Activated naive CD4-positive, alpha-beta T cell treated with anti-CD3 and anti-CD28 coated beads for 36 hours (primary cell): ENCODE results near the gene EPB41. TPM values are rescaled to one million over a fixed set of nuclear protein-coding genes. Genes with fewer than 3 reads are reported as not detected.
A peak's percentile ranks its signal among the peaks of the same experiment; 100 is the strongest.

Source experiments
- CTCF ChIA-PET: fragments of 350-600 bp; sonication (Branson Sonifier 250); formaldehyde crosslinking; loops from one replicate; lab custom pipeline; 2021; ENCODE audit warnings: antibody characterized with exemption; lab: Charles Lee
- DNase-seq: peaks from one replicate; pipeline ENCODE4 v3.0.0-alpha.2; 2020
- H3K27ac Mint-ChIP-seq: one replicate; pipeline ENCODE4 v1.8.0; 2021; ENCODE audit warnings: mild to moderate bottlenecking, mixed read lengths
- H3K27me3 Mint-ChIP-seq: one replicate; pipeline ENCODE4 v1.8.0; 2021; ENCODE audit warnings: low read depth, mixed read lengths
- H3K36me3 Mint-ChIP-seq: one replicate; pipeline ENCODE4 v1.8.0; 2021; ENCODE audit warnings: low read depth, mixed read lengths
- H3K4me1 Mint-ChIP-seq: one replicate; pipeline ENCODE4 v1.8.0; 2021; ENCODE audit warnings: low read depth, mixed read lengths
- H3K4me3 Mint-ChIP-seq: one replicate; pipeline ENCODE4 v1.8.0; 2021; ENCODE audit warnings: mild to moderate bottlenecking, moderate library complexity, mixed read lengths
- H3K9me3 Mint-ChIP-seq: one replicate; pipeline ENCODE4 v1.8.0; 2021; ENCODE audit warnings: mixed read lengths
- intact Hi-C: fragments of 100-400 bp; cut with micrococcal nuclease; formaldehyde crosslinking; loops from one replicate; pipeline ENCODE4 v1.15.1; 2023
- total RNA-seq, 2 experiments: library from RNA; stranded (reverse); gene quantifications; one replicate each; pipeline ENCODE4 v1.2.3, GENCODE V29; 2021

Gene EPB41
- total RNA-seq, 2 experiments from 2014 or later = 97.4 to 100 TPM

DNA sequence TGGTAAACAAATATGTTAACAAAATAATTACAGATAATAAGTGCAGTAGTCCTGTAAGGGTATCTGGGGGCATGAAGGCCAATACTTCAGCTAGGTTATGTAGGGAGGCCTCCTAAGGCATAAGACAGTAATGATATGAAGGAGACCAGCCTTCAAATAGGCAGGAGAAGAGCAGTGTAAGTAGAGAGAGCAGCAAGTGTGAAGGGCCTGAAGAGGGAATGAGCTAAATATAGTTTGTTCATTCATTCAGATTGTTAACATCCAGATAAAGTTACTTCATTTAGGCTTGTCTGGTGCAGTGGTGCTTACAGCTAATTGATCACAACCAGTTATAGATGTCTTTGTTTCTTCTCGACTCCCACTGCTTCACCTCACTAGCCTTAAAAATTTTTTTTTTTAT is 71.1 kb downstream of the EPB41 start:
- CTCF ChIA-PET = interaction anchor here (0.8 to 1.1 kb wide), 2 partner anchors 47 to 104 kb away, joined by 3 to 5 read pairs; no protein-coding TSS in a partner anchor
- H3K4me1 Mint-ChIP-seq = peaks cover 39% of the 10 kb centered on the region

DNA sequence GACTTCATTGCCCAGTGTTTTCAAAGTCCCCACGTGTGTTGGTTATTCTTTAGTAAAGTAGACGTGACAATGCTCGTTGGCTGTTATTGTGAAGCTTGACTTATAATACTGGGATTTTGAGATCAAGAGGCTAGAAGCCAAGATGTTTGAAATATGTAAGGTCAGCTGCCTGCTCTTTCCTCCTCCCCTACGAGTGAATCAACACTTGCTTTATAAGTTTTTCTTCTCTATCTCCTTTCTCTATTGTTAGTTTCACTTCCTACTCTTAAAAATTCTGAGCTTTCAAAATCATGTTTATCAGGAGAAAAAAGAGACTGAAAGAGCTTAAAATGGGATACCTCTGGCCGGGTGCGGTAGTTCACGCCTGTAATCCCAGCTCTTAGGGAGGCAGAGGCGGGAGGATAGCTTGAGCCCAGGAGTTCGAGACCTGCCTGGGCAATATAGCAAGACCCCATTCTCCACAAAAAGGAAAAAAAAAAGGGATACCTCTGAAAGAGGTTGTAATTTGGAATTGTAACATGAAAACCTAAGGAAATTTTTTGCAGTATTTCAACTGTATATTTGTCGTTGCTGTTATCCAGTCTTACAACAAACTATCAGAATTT is 72.0 kb downstream of the EPB41 start:
- Mint-ChIP-seq H3K9me3 (no peaks in the 10 kb centered on the region), H3K27me3 (no peaks in the 10 kb centered on the region), H3K4me3 (no peak overlapping the region), H3K4me1 (peaks cover 31% of the 10 kb centered on the region), H3K27ac (no peak overlapping the region), H3K36me3 (peaks cover 9% of the 10 kb centered on the region)
- CTCF ChIA-PET = interaction anchor here (1.1 to 1.4 kb wide), 2 partner anchors 46 to 49 kb away, joined by 5 read pairs; no protein-coding TSS in a partner anchor
- DNase-seq = no peak
- intact Hi-C loops = no loop called here

More for the DNA sequence above, 71.1 kb downstream of the EPB41 start:
- H3K36me3 Mint-ChIP-seq = peaks cover 12% of the 10 kb centered on the region
- H3K27ac Mint-ChIP-seq = no peak overlapping the region
- H3K4me3 Mint-ChIP-seq = no peak overlapping the region
- intact Hi-C loops = no loop called here
- DNase-seq = no peak
- H3K9me3 Mint-ChIP-seq = no peaks in the 10 kb centered on the region
- no peaks in the 10 kb centered on the region for H3K27me3 Mint-ChIP-seq

DNA sequence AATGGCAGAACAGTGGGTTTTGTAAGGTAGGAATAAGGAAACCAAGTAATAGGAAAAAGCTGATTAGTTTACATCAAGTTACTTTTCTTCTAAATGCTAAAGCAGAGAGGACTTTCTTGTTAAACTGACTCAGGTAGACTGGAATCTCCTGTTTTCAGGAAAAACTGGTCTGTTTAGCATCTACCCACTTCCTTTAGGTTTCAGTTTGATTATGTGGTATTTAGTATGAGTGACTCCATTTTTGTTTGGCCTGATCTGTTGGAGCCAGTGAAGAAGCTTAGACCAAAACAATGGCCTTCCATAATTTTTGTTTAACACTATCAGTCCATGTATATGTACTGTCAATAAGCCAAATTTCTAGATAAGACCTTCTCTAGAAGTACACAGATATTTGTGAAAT is 88.4 kb downstream of the EPB41 start:
- H3K4me1 Mint-ChIP-seq = peaks cover 37% of the 10 kb centered on the region

DNA sequence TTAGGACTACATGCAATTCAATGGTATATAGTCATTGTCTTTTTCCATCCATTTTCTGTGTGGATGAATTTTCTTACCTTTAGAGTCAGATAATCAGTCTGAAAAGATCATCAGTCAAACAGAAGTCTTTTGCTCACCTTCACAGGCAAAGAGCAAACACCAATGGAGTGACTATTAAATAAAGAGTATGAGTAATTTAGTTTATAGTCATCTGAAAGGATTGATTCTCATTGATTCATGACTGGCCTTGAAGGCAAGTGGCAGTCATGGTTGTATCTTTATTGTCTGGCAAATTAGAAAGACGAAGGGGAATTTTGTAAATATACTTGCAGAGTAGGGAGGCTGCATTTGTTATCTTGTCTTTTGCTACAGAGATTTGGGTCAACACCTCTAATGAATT is 89.9 kb downstream of the EPB41 start:
- Mint-ChIP-seq H3K36me3 (peaks cover 17% of the 10 kb centered on the region), H3K4me3 (no peak overlapping the region), H3K27me3 (no peaks in the 10 kb centered on the region), H3K4me1 (peaks cover 39% of the 10 kb centered on the region), H3K27ac (no peak overlapping the region), H3K9me3 (no peaks in the 10 kb centered on the region)
- intact Hi-C loops = loop anchor here (5.0 kb wide), 1 partner anchor 42 kb away; no protein-coding TSS in a partner anchor
- CTCF ChIA-PET = no interaction called here
- no peak for DNase-seq

More for the DNA sequence above, 88.4 kb downstream of the EPB41 start:
- CTCF ChIA-PET = interaction anchor here (0.7 to 1.3 kb wide), 3 partner anchors 121 to 215 kb away, joined by 3 to 6 read pairs (median 3); no protein-coding TSS in a partner anchor
- H3K27ac Mint-ChIP-seq = no peak overlapping the region
- no peaks in the 10 kb centered on the region for H3K9me3 Mint-ChIP-seq
- DNase-seq = no peak
- H3K27me3 Mint-ChIP-seq = no peaks in the 10 kb centered on the region
- peaks cover 18% of the 10 kb centered on the region for H3K36me3 Mint-ChIP-seq
- intact Hi-C loops = loop anchor here (5.0 kb wide), 1 partner anchor 40 kb away; no protein-coding TSS in a partner anchor
- no peak overlapping the region for H3K4me3 Mint-ChIP-seq

- Mint-ChIP-seq H3K4me3 (no peak overlapping the region), H3K27ac (peak overlapping the region; percentile 3), H3K4me1 (peaks cover 39% of the 10 kb centered on the region), H3K9me3 (no peaks in the 10 kb centered on the region), H3K27me3 (no peaks in the 10 kb centered on the region), H3K36me3 (peaks cover 17% of the 10 kb centered on the region)
- DNase-seq = no peak
- CTCF ChIA-PET = no interaction called here
- intact Hi-C loops = loop anchor here (5.0 kb wide), 1 partner anchor 42 kb away; no protein-coding TSS in a partner anchor
These were observed 90.4 kb downstream of the EPB41 start for GRCh38 chr1:29004798-29005197.

- CTCF ChIA-PET = interaction anchor here (1.5 kb wide), 1 partner anchor 22 kb away, joined by 3 read pairs; no protein-coding TSS in a partner anchor
- Mint-ChIP-seq H3K27ac (no peak overlapping the region), H3K4me3 (no peak overlapping the region), H3K27me3 (no peaks in the 10 kb centered on the region), H3K9me3 (no peaks in the 10 kb centered on the region), H3K4me1 (peaks cover 10% of the 10 kb centered on the region), H3K36me3 (peaks cover 10% of the 10 kb centered on the region)
- intact Hi-C loops = no loop called here
- DNase-seq = no peak
These were observed 97.4 kb downstream of the EPB41 start for GRCh38 chr1:29011775-29012174.

DNA sequence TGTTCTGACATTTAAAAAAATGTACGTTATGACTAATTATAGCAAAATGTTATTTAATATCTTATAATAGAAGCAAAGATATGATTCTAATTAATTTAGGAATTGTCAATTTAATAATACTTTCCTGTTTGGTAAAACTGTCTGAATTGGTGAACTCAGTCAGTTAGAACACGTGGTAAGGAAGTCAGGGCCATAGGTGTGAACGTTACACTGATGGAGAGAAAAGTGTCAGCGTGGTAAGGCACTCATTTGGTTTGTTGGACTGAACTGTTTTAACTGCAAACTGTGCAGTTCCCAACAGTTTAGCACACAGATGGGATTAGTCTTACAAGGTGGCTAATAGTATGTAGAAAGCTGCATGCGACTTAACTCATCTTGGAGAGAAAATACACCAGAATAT is 102.9 kb downstream of the EPB41 start:
- CTCF ChIA-PET = no interaction called here

DNA sequence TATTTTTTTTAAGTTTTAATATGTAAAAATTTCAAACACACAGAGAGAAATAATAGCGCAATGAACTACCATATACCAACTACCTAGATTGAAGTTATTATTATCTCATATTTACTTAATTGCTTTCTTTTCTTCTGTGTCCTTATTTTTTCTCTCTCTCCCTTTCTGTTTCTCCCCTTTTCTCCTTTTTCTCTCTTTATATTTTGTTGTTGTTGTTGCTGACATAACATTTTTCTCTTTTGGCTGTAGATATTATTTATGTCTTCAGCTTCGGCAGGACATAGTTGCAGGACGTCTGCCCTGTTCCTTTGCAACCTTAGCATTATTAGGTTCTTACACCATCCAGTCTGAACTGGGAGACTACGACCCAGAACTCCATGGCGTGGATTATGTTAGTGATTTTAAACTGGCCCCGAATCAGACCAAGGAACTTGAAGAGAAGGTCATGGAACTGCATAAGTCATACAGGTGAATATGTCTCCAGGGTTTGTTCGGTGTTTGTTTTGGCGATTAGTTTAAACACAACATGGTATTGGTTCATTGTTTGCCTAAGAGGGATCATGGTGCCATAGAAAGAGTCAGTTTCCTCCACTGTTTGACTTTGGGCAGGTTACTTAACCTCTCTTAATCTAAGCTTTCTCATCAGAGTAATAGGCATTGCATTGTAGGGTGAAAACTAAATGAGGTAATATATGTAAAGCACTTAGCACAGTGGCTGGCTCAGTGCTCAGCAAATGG is 103.8 kb downstream of the EPB41 start:
- H3K4me1 Mint-ChIP-seq = no peaks in the 10 kb centered on the region
- intact Hi-C loops = no loop called here
- no peak for DNase-seq
- no peaks in the 10 kb centered on the region for H3K9me3 Mint-ChIP-seq
- CTCF ChIA-PET = interaction anchor here (0.8 kb wide), 1 partner anchor 19 kb away, joined by 3 read pairs; no protein-coding TSS in a partner anchor
- peaks cover 12% of the 10 kb centered on the region for H3K36me3 Mint-ChIP-seq
- no peaks in the 10 kb centered on the region for H3K27me3 Mint-ChIP-seq
- no peak overlapping the region for H3K27ac Mint-ChIP-seq
- H3K4me3 Mint-ChIP-seq = no peak overlapping the region

More for the DNA sequence above, 102.9 kb downstream of the EPB41 start:
- intact Hi-C loops = no loop called here
- Mint-ChIP-seq H3K27ac (no peak overlapping the region), H3K4me3 (no peak overlapping the region), H3K27me3 (no peaks in the 10 kb centered on the region), H3K36me3 (peaks cover 12% of the 10 kb centered on the region), H3K4me1 (no peaks in the 10 kb centered on the region), H3K9me3 (no peaks in the 10 kb centered on the region)
- DNase-seq = no peak

GRCh38 chr1:29022620-29023019 is 108.3 kb downstream of the EPB41 start:
- no peak for DNase-seq
- no peak overlapping the region for H3K27ac Mint-ChIP-seq
- no peak overlapping the region for H3K4me3 Mint-ChIP-seq
- intact Hi-C loops = no loop called here
- H3K36me3 Mint-ChIP-seq = peaks cover 8% of the 10 kb centered on the region
- CTCF ChIA-PET = interaction anchor here (0.6 to 2.3 kb wide), 3 partner anchors 9 to 145 kb away, joined by 3 to 7 read pairs (median 3); no protein-coding TSS in a partner anchor
- no peaks in the 10 kb centered on the region for H3K4me1 Mint-ChIP-seq
- H3K9me3 Mint-ChIP-seq = no peaks in the 10 kb centered on the region
- H3K27me3 Mint-ChIP-seq = no peaks in the 10 kb centered on the region

GRCh38 chr1:29029667-29030066 is 115.3 kb downstream of the EPB41 start:
- peaks cover 5% of the 10 kb centered on the region for H3K36me3 Mint-ChIP-seq
- H3K9me3 Mint-ChIP-seq = no peaks in the 10 kb centered on the region
- intact Hi-C loops = loop anchor here (5.0 kb wide), 1 partner anchor 242 kb away; no protein-coding TSS in a partner anchor
- H3K27ac Mint-ChIP-seq = no peak overlapping the region
- DNase-seq = no peak
- H3K27me3 Mint-ChIP-seq = no peaks in the 10 kb centered on the region
- no peak overlapping the region for H3K4me3 Mint-ChIP-seq
- H3K4me1 Mint-ChIP-seq = no peaks in the 10 kb centered on the region
- CTCF ChIA-PET = interaction anchor here (0.6 to 14.9 kb wide), 3 partner anchors 26 to 149 kb away, joined by 3 to 277 read pairs (median 4); no protein-coding TSS in a partner anchor

DNA sequence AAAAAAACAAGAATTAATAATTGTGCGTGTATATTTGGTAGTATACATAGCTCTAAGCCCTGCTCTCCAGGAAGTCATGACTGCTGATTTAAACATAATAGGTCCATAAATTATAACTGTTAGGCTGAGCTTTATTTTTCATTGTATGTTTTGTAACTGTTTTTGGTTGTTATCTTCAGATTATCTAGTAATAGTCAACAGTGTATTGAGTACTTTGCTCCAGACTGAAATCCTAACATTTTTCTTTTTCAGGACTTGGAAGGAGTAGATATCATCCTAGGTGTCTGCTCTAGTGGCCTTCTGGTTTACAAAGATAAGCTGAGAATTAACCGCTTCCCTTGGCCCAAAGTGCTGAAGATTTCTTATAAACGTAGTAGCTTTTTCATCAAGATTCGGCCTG is 118.5 kb downstream of the EPB41 start:
- intact Hi-C loops = loop anchor here (1.0 to 5.0 kb wide), 3 partner anchors 151 to 246 kb away; no protein-coding TSS in a partner anchor
- H3K4me3 Mint-ChIP-seq = no peak overlapping the region
- H3K27ac Mint-ChIP-seq = no peak overlapping the region
- H3K36me3 Mint-ChIP-seq = peaks cover 15% of the 10 kb centered on the region
- no peak for DNase-seq
- no peaks in the 10 kb centered on the region for H3K27me3 Mint-ChIP-seq
- CTCF ChIA-PET = interaction anchor here (0.6 to 14.9 kb wide), 17 partner anchors 9 to 169 kb away, joined by 3 to 277 read pairs (median 4); no protein-coding TSS in a partner anchor
- H3K9me3 Mint-ChIP-seq = no peaks in the 10 kb centered on the region
- H3K4me1 Mint-ChIP-seq = no peaks in the 10 kb centered on the region
